ENCODE measurements around the gene RFC3. TPM values are rescaled to one million over a fixed set of nuclear protein-coding genes. Genes with fewer than 3 reads are reported as not detected.
A peak's percentile ranks its signal among the peaks of the same experiment; 100 is the strongest.

RFC3 gene
- total and polyA plus RNA-seq, 2 of the 13 experiments (the other 11 are each of a cell fraction or from before 2014, with no cell fraction given) = 16.0 to 55.7 TPM

- TF ChIP-seq, protein P1, sequence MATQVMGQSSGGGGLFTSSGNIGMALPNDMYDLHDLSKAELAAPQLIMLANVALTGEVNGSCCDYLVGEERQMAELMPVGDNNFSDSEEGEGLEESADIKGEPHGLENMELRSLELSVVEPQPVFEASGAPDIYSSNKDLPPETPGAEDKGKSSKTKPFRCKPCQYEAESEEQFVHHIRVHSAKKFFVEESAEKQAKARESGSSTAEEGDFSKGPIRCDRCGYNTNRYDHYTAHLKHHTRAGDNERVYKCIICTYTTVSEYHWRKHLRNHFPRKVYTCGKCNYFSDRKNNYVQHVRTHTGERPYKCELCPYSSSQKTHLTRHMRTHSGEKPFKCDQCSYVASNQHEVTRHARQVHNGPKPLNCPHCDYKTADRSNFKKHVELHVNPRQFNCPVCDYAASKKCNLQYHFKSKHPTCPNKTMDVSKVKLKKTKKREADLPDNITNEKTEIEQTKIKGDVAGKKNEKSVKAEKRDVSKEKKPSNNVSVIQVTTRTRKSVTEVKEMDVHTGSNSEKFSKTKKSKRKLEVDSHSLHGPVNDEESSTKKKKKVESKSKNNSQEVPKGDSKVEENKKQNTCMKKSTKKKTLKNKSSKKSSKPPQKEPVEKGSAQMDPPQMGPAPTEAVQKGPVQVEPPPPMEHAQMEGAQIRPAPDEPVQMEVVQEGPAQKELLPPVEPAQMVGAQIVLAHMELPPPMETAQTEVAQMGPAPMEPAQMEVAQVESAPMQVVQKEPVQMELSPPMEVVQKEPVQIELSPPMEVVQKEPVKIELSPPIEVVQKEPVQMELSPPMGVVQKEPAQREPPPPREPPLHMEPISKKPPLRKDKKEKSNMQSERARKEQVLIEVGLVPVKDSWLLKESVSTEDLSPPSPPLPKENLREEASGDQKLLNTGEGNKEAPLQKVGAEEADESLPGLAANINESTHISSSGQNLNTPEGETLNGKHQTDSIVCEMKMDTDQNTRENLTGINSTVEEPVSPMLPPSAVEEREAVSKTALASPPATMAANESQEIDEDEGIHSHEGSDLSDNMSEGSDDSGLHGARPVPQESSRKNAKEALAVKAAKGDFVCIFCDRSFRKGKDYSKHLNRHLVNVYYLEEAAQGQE (IDR thresholded peaks at IDR 0.05; ENCODE audit: borderline replicate concordance in 1 of 2, low read depth in 1 of 2, low read length in 2 of 2) = no peak; a peak in 1 of 4 replicates
- TF ChIP-seq, protein P2, sequence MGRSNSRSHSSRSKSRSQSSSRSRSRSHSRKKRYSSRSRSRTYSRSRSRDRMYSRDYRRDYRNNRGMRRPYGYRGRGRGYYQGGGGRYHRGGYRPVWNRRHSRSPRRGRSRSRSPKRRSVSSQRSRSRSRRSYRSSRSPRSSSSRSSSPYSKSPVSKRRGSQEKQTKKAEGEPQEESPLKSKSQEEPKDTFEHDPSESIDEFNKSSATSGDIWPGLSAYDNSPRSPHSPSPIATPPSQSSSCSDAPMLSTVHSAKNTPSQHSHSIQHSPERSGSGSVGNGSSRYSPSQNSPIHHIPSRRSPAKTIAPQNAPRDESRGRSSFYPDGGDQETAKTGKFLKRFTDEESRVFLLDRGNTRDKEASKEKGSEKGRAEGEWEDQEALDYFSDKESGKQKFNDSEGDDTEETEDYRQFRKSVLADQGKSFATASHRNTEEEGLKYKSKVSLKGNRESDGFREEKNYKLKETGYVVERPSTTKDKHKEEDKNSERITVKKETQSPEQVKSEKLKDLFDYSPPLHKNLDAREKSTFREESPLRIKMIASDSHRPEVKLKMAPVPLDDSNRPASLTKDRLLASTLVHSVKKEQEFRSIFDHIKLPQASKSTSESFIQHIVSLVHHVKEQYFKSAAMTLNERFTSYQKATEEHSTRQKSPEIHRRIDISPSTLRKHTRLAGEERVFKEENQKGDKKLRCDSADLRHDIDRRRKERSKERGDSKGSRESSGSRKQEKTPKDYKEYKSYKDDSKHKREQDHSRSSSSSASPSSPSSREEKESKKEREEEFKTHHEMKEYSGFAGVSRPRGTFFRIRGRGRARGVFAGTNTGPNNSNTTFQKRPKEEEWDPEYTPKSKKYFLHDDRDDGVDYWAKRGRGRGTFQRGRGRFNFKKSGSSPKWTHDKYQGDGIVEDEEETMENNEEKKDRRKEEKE (IDR thresholded peaks at IDR 0.05) = no peak
- TF ChIP-seq RAD51 (IDR thresholded peaks at IDR 0.05; ENCODE audit: borderline replicate concordance) (no peak), ZNF10 (CRISPR knock-in tag; IDR thresholded peaks at IDR 0.05; ENCODE audit: borderline replicate concordance, low read depth) (no peak), FOXO4 (CRISPR knock-in tag; conservative IDR thresholded peaks at IDR 0.05) (no peak), MLLT10 (CRISPR knock-in tag; IDR thresholded peaks at IDR 0.05) (no peak), PPARG (CRISPR knock-in tag; conservative IDR thresholded peaks at IDR 0.05) (no peak), ZSCAN20 (CRISPR knock-in tag; IDR thresholded peaks at IDR 0.05; ENCODE audit: borderline replicate concordance) (no peak), PHF20 (CRISPR knock-in tag; IDR thresholded peaks at IDR 0.05) (peak; percentile 94), YEATS4 (CRISPR knock-in tag; IDR thresholded peaks at IDR 0.05; ENCODE audit: borderline replicate concordance) (peak; percentile 88; the same call in 1 of the 2 replicates), ZNF768 (CRISPR knock-in tag; IDR thresholded peaks at IDR 0.05) (peak; percentile 49; the same call in 1 of the 2 replicates), GMEB1 (CRISPR knock-in tag; IDR thresholded peaks at IDR 0.05; ENCODE audit: borderline replicate concordance) (peak; percentile 92), NFIC (IDR thresholded peaks at IDR 0.05; ENCODE audit: low read length) (peak; percentile 31; the same call in 1 of the 2 replicates), ZNF547 (CRISPR knock-in tag; IDR thresholded peaks at IDR 0.05) (peak; percentile 73), FOXA1 (IDR thresholded peaks at IDR 0.05) (no peak), FOXA1 (CRISPR knock-in tag; IDR thresholded peaks at IDR 0.05) (0 out of 2 replicates have a peak, but pooled peaks have one; percentile 11)
- TF ChIP-seq, protein P3, sequence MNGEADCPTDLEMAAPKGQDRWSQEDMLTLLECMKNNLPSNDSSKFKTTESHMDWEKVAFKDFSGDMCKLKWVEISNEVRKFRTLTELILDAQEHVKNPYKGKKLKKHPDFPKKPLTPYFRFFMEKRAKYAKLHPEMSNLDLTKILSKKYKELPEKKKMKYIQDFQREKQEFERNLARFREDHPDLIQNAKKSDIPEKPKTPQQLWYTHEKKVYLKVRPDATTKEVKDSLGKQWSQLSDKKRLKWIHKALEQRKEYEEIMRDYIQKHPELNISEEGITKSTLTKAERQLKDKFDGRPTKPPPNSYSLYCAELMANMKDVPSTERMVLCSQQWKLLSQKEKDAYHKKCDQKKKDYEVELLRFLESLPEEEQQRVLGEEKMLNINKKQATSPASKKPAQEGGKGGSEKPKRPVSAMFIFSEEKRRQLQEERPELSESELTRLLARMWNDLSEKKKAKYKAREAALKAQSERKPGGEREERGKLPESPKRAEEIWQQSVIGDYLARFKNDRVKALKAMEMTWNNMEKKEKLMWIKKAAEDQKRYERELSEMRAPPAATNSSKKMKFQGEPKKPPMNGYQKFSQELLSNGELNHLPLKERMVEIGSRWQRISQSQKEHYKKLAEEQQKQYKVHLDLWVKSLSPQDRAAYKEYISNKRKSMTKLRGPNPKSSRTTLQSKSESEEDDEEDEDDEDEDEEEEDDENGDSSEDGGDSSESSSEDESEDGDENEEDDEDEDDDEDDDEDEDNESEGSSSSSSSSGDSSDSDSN (CRISPR knock-in tag; IDR thresholded peaks at IDR 0.05) = peak; percentile 39; the same call in 1 of the 2 replicates
These were observed at the start of gene RFC3 (continued) for GRCh38 chr13:33817901-33818706.
